H9 (cell line): ENCODE data around the gene KRT13. TPM values are rescaled to one million over a fixed set of nuclear protein-coding genes. Genes with fewer than 3 reads are reported as not detected.

Source experiments
- DNase-seq: peaks from one replicate; pipeline ENCODE4 v3.0.0-alpha.2; 2017
- H2AFZ ChIP-seq: one replicate; pipeline ENCODE4 v1.6.1; 2013; ENCODE audit warnings: mild to moderate bottlenecking, low read length, control low read depth, moderate library complexity
- H2AK5ac ChIP-seq: 2 replicates; pipeline ENCODE4 v1.6.1; 2013; ENCODE audit warnings: low read length, control low read depth, mixed read lengths; ENCODE audit not compliant: insufficient read length
- H2BK120ac ChIP-seq: one replicate; pipeline ENCODE4 v1.6.1; 2013; ENCODE audit warnings: low read depth, mild to moderate bottlenecking, low read length, control low read depth, inconsistent platforms; ENCODE audit not compliant: poor library complexity, severe bottlenecking
- H2BK12ac ChIP-seq: 2 replicates; pipeline ENCODE4 v1.6.1; 2013; ENCODE audit warnings: low read length, control low read depth, mixed read lengths, low read depth; ENCODE audit not compliant: insufficient read length
- H2BK15ac ChIP-seq: 2 replicates; pipeline ENCODE4 v1.6.1; 2013; ENCODE audit warnings: low read depth, low read length, control low read depth
- H2BK20ac ChIP-seq: one replicate; pipeline ENCODE4 v1.6.1; 2013; ENCODE audit warnings: low read depth, mild to moderate bottlenecking, low read length, control low read depth, inconsistent platforms; ENCODE audit not compliant: poor library complexity, severe bottlenecking
- H2BK5ac ChIP-seq: 2 replicates; pipeline ENCODE4 v1.6.1; 2013; ENCODE audit warnings: low read length, control low read depth, mixed read lengths; ENCODE audit not compliant: insufficient read length
- H3K14ac ChIP-seq: 2 replicates; pipeline ENCODE4 v1.6.1; 2013; ENCODE audit warnings: low read length, control low read depth; ENCODE audit not compliant: insufficient read depth
- H3K18ac ChIP-seq: 2 replicates; pipeline ENCODE4 v1.6.1; 2013; ENCODE audit warnings: low read depth, mild to moderate bottlenecking, mixed read lengths, low read length, control low read depth; ENCODE audit not compliant: insufficient read length
- H3K23ac ChIP-seq: 2 replicates; pipeline ENCODE4 v1.6.1; 2013; ENCODE audit warnings: low read length, control low read depth, mixed read lengths, low read depth; ENCODE audit not compliant: insufficient read length
- H3K23me2 ChIP-seq: 2 replicates; pipeline ENCODE4 v1.6.1; 2013; ENCODE audit warnings: low read depth, mild to moderate bottlenecking, mixed read lengths, low read length, control low read depth; ENCODE audit not compliant: insufficient read length, poor library complexity, severe bottlenecking
- H3K27ac ChIP-seq: 2 replicates; pipeline ENCODE4 v1.5.1; 2013; ENCODE audit warnings: low read length, control low read depth, mixed read lengths, low read depth; ENCODE audit not compliant: insufficient read length
- H3K27me3 ChIP-seq: 2 replicates; pipeline ENCODE4 v1.6.1; 2013; ENCODE audit warnings: low read length, control low read depth, inconsistent platforms; ENCODE audit not compliant: insufficient read depth
- H3K4ac ChIP-seq: 2 replicates; pipeline ENCODE4 v1.6.1; 2013; ENCODE audit warnings: low read depth, mild to moderate bottlenecking, control low read depth, inconsistent platforms, low read length, moderate library complexity
- H3K4me1 ChIP-seq: 2 replicates; pipeline ENCODE4 v1.6.1; 2013; ENCODE audit warnings: low read length, control low read depth, inconsistent platforms; ENCODE audit not compliant: insufficient read depth
- H3K4me2 ChIP-seq: 2 replicates; pipeline ENCODE4 v1.6.1; 2013; ENCODE audit warnings: low read length, control low read depth, mixed read lengths; ENCODE audit not compliant: insufficient read length, insufficient read depth
- H3K56ac ChIP-seq: 2 replicates; pipeline ENCODE4 v1.6.1; 2013; ENCODE audit warnings: low read depth, mild to moderate bottlenecking, mixed read lengths, low read length, control low read depth; ENCODE audit not compliant: insufficient read length
- H3K79me1 ChIP-seq: 2 replicates; pipeline ENCODE4 v1.6.1; 2013; ENCODE audit warnings: low read depth, mild to moderate bottlenecking, moderate library complexity, low read length, control low read depth, inconsistent platforms; ENCODE audit not compliant: insufficient read depth, poor library complexity, severe bottlenecking
- H3K79me2 ChIP-seq: 2 replicates; pipeline ENCODE4 v1.6.1; 2013; ENCODE audit warnings: low read length, control low read depth, inconsistent platforms; ENCODE audit not compliant: insufficient read depth
- H3K9ac ChIP-seq: 2 replicates; pipeline ENCODE4 v1.6.1; 2013; ENCODE audit warnings: low read length, control low read depth, mixed read lengths; ENCODE audit not compliant: insufficient read length; ENCODE audit errors: extremely low read depth
- H3K9me3 ChIP-seq: one replicate; pipeline ENCODE4 v1.6.1; 2013; ENCODE audit warnings: low read depth, low read length, inconsistent platforms; ENCODE audit not compliant: control insufficient read depth
- H3T11ph ChIP-seq: one replicate; pipeline ENCODE4 v1.6.1; 2013; ENCODE audit warnings: mild to moderate bottlenecking, low read length, control low read depth, inconsistent platforms
- H4K20me1 ChIP-seq: one replicate; pipeline ENCODE4 v1.6.1; 2013; ENCODE audit not compliant: control insufficient read depth, insufficient read length, insufficient read depth
- H4K5ac ChIP-seq: 2 replicates; pipeline ENCODE4 v1.6.1; 2013; ENCODE audit warnings: low read depth, mild to moderate bottlenecking, mixed read lengths, low read length, control low read depth; ENCODE audit not compliant: insufficient read length
- H4K8ac ChIP-seq: replicated peaks from 2 replicates; pipeline ENCODE4 v1.6.1; 2013; ENCODE audit warnings: low read length, control low read depth, mixed read lengths, low read depth; ENCODE audit not compliant: insufficient read length
- H4K91ac ChIP-seq: 2 replicates; pipeline ENCODE4 v1.6.1; 2013; ENCODE audit warnings: low read depth, mild to moderate bottlenecking, moderate library complexity, mixed read lengths, low read length, control low read depth; ENCODE audit not compliant: insufficient read length
- H3K27ac Mint-ChIP-seq, 3 experiments: 2 replicates in 2 of 3; 3 replicates in 1 of 3; pipeline ENCODE4 v1.8.0; 2020 to 2021; ENCODE audit warnings: mixed read lengths in 3 of 3, mild to moderate bottlenecking in 1 of 3, moderate library complexity in 1 of 3
- H3K27me3 Mint-ChIP-seq: 2 replicates; pipeline ENCODE4 v1.8.0; 2021; ENCODE audit warnings: low read depth, mild to moderate bottlenecking, moderate library complexity, mixed read lengths
- H3K36me3 Mint-ChIP-seq, 3 experiments: 2 replicates in 2 of 3; 3 replicates in 1 of 3; pipeline ENCODE4 v1.8.0; 2020 to 2021; ENCODE audit warnings: low read depth in 3 of 3, mixed read lengths in 3 of 3; ENCODE audit not compliant: insufficient read depth in 1 of 3
- H3K4me1 Mint-ChIP-seq, 2 experiments: 2 replicates each; pipeline ENCODE4 v1.8.0; 2020; ENCODE audit warnings: mixed read lengths in 2 of 2
- H3K4me3 Mint-ChIP-seq, 2 experiments: 2 replicates in 1 of 2; 3 replicates in 1 of 2; pipeline ENCODE4 v1.8.0; 2020 to 2021; ENCODE audit warnings: mild to moderate bottlenecking in 2 of 2, mixed read lengths in 2 of 2, moderate library complexity in 1 of 2
- H3K9me3 Mint-ChIP-seq, 2 experiments: 2 replicates in 1 of 2; 3 replicates in 1 of 2; pipeline ENCODE4 v1.8.0; 2020; ENCODE audit warnings: mild to moderate bottlenecking in 2 of 2, mixed read lengths in 2 of 2, moderate library complexity in 1 of 2
- WGBS: extraction: QIAGEN DNeasy Blood & Tissue Kit; methylation state at CpG from one replicate; pipeline ENCODE4 v1.1.7; 2013; ENCODE audit warnings: missing lambda C conversion rate, low lambda C conversion rate, mixed read lengths; ENCODE audit not compliant: insufficient read length; ENCODE audit errors: extremely low coverage; 5-methylcytosine and 5-hydroxymethylcytosine counted together
- total RNA-seq: library from RNA; stranded (reverse); gene quantifications from 2 replicates; pipeline ENCODE4 v1.2.1, GENCODE V29; 2021
- TF ChIP-seq, protein P1 (sequence below): fragments of 200-600 bp; sonication (generic); conservative IDR thresholded peaks from 3 replicates; pipeline ENCODE4 v1.8.0; 2021; ENCODE audit warnings: antibody characterized with exemption, mild to moderate bottlenecking

KRT13 gene
- total RNA-seq, 1 experiment from 2014 or later, result not detected

DNA sequence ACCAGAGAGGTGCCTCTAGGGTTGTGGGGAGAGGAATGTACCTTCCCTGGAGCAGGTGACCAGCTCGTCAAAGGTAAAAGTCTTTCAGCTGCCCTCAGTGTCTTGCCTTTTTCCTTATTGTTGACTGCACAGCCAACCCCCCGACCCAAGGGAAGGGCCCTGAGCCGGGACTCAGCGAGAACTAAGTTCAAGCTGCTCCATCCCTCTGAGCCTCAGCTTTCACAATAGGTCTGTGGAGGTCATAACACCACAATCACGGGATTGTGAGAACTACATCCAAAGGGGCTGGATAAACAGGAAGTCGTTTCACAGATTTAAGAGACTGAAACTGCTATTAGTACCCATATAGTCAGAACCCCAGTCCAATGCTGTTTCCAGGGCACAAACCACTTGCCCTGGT, 13.1 kb downstream of the KRT13 start:
- Histone ChIP-seq H2BK5ac (no peak overlapping the region), H3K56ac (no peak overlapping the region), H3T11ph (no peak overlapping the region), H2AFZ (no peak overlapping the region), H2BK15ac (no peak overlapping the region), H4K8ac (no peak overlapping the region), H3K9me3 (no peaks in the 10 kb centered on the region), H3K27ac (no peak overlapping the region), H4K91ac (no peak overlapping the region), H3K79me1 (no peaks in the 10 kb centered on the region), H3K4ac (no peak overlapping the region), H2AK5ac (no peak overlapping the region), H3K18ac (no peak overlapping the region), H3K4me2 (no peak overlapping the region), H2BK20ac (no peak overlapping the region), H4K20me1 (no peaks in the 10 kb centered on the region), H3K23ac (no peak overlapping the region), H3K14ac (no peak overlapping the region), H3K4me1 (no peaks in the 10 kb centered on the region), H2BK120ac (no peak overlapping the region), H4K5ac (no peak overlapping the region), H2BK12ac (no peak overlapping the region), H3K79me2 (no peaks in the 10 kb centered on the region), H3K9ac (no peak overlapping the region), H3K27me3 (no peaks in the 10 kb centered on the region), H3K23me2 (no peaks in the 10 kb centered on the region)
- peaks cover 7 to 9% of the 10 kb centered on the region in 2 experiments for H3K4me1 Mint-ChIP-seq
- TF ChIP-seq, protein P1, sequence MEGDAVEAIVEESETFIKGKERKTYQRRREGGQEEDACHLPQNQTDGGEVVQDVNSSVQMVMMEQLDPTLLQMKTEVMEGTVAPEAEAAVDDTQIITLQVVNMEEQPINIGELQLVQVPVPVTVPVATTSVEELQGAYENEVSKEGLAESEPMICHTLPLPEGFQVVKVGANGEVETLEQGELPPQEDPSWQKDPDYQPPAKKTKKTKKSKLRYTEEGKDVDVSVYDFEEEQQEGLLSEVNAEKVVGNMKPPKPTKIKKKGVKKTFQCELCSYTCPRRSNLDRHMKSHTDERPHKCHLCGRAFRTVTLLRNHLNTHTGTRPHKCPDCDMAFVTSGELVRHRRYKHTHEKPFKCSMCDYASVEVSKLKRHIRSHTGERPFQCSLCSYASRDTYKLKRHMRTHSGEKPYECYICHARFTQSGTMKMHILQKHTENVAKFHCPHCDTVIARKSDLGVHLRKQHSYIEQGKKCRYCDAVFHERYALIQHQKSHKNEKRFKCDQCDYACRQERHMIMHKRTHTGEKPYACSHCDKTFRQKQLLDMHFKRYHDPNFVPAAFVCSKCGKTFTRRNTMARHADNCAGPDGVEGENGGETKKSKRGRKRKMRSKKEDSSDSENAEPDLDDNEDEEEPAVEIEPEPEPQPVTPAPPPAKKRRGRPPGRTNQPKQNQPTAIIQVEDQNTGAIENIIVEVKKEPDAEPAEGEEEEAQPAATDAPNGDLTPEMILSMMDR, result no peak
- no peaks in the 10 kb centered on the region for H3K36me3 Mint-ChIP-seq
- no peaks in the 10 kb centered on the region for H3K9me3 Mint-ChIP-seq
- H3K27ac Mint-ChIP-seq, result no peak overlapping the region; a peak in 1 of 7 replicates
- peaks cover 19% of the 10 kb centered on the region for H3K27me3 Mint-ChIP-seq
- H3K4me3 Mint-ChIP-seq, result no peak overlapping the region; a peak in 1 of 5 replicates
- DNase-seq, result no peak
- WGBS, result no CpG with 5 or more reads among the region's 6 CpGs
